K562 (cell line): ENCODE results near the gene ALDH3B2. TPM values are rescaled to one million over a fixed set of nuclear protein-coding genes. Genes with fewer than 3 reads are reported as not detected.

Source experiments
- CREB1 ChIP-seq, 2 experiments: sonication (generic) in 1 of 2; formaldehyde crosslinking in 1 of 2; IDR thresholded peaks; 2 replicates each; pipeline versions ENCODE4 v1.6.1 to v1.8.0; 2012 to 2022; ENCODE audit warnings: inconsistent platforms in 1 of 2, mild to moderate bottlenecking in 1 of 2, missing genetic modification reagents in 1 of 2, moderate library complexity in 1 of 2
- E2F3 ChIP-seq: fragments of 250-450 bp; sonication (Bioruptor Pico); IDR thresholded peaks from 2 replicates; pipeline ENCODE4 v1.4.0; 2020; ENCODE audit warnings: mild to moderate bottlenecking
- FOXP1 ChIP-seq: sonication (generic); formaldehyde crosslinking; IDR thresholded peaks from 2 replicates; pipeline ENCODE4 v1.8.0; 2022; ENCODE audit warnings: mild to moderate bottlenecking, missing genetic modification reagents
- GABPB1 ChIP-seq: sonication (generic); formaldehyde crosslinking; IDR thresholded peaks from 2 replicates; pipeline ENCODE4 v1.8.0; 2022; ENCODE audit warnings: mild to moderate bottlenecking, missing genetic modification reagents
- GATA2 ChIP-seq: sonication (generic); formaldehyde crosslinking; IDR thresholded peaks from 2 replicates; pipeline ENCODE4 v1.4.0; 2020; ENCODE audit warnings: mild to moderate bottlenecking, missing genetic modification reagents
- HSF4 ChIP-seq: fragments of 250-450 bp; sonication (Bioruptor Pico); IDR thresholded peaks from 2 replicates; pipeline ENCODE4 v2.1.2; 2022; ENCODE audit warnings: mild to moderate bottlenecking, moderate library complexity, borderline replicate concordance
- RHOXF2B ChIP-seq: fragments of 250-450 bp; sonication (Bioruptor Pico); conservative IDR thresholded peaks from 2 replicates; pipeline ENCODE4 v1.5.1; 2021
- TCF7 ChIP-seq: sonication (generic); IDR thresholded peaks from 2 replicates; pipeline ENCODE4 v1.6.1; 2016; ENCODE audit warnings: antibody characterized with exemption, borderline replicate concordance
- ZNF121 ChIP-seq: sonication (generic); formaldehyde crosslinking; conservative IDR thresholded peaks from 2 replicates; pipeline ENCODE4 v1.8.0; 2022; ENCODE audit warnings: missing genetic modification reagents
- ZNF140 ChIP-seq: fragments of 250-450 bp; sonication (Bioruptor Pico); IDR thresholded peaks from 2 replicates; pipeline ENCODE4 v1.8.0; 2021; ENCODE audit warnings: moderate library complexity, mild to moderate bottlenecking, inconsistent platforms
- ZNF316 ChIP-seq: fragments of 450-650 bp; IDR thresholded peaks from 2 replicates; pipeline ENCODE4 v1.6.1; 2016
- polyA plus RNA-seq, 8 experiments: library from polyadenylated mRNA; depleted of rRNA in 4 of 8; stranded (reverse) in 5 of 8; unstranded in 3 of 8; fragments of >200 nt; fragmentation: Nextera tagmentation in 2 of 8; fragmentation: Illumina TruSeq in 1 of 8; extraction: Ambion mirVana in 2 of 8; extraction: Trizol in 1 of 8; gene quantifications; 2 replicates each; pipeline versions ENCODE4 v1.2.1 to v1.2.3, GENCODE V29; 2011 to 2014; ENCODE audit warnings: inconsistent platforms in 1 of 8, missing spikeins in 1 of 8
- total RNA-seq, 7 experiments: library from RNA; depleted of rRNA in 6 of 7; stranded (reverse); fragments of >200 nt in 6 of 7; fragmentation: Illumina TruSeq in 2 of 7; extraction: Trizol in 2 of 7; gene quantifications; 2 replicates each; pipeline versions ENCODE4 v1.2.1 to v1.2.3, GENCODE V29; 2011 to 2021; ENCODE audit warnings: low replicate concordance in 1 of 7
- TF ChIP-seq, protein P1 (sequence below): sonication (generic); formaldehyde crosslinking; IDR thresholded peaks from 2 replicates; pipeline ENCODE4 v1.8.0; 2022; ENCODE audit warnings: mild to moderate bottlenecking, missing genetic modification reagents
- TF ChIP-seq, protein P2 (sequence below): fragments of 200-800 bp; sonication (Bioruptor generic); IDR thresholded peaks from 2 replicates; pipeline ENCODE4 v1.6.1; 2016; ENCODE audit warnings: missing genetic modification characterization, missing compliant biosample characterization
- TF ChIP-seq, protein P3 (sequence below): IDR thresholded peaks from 2 replicates; pipeline ENCODE4 v1.6.1; 2011; ENCODE audit warnings: borderline replicate concordance, low read depth, mild to moderate bottlenecking, moderate library complexity, low read length; ENCODE audit not compliant: insufficient read depth, poor library complexity, severe bottlenecking

Gene ALDH3B2
- total and polyA plus RNA-seq, 9 of the 15 experiments (the other 6 are each of a cell fraction or from before 2014, with no cell fraction given), result not detected

DNA sequence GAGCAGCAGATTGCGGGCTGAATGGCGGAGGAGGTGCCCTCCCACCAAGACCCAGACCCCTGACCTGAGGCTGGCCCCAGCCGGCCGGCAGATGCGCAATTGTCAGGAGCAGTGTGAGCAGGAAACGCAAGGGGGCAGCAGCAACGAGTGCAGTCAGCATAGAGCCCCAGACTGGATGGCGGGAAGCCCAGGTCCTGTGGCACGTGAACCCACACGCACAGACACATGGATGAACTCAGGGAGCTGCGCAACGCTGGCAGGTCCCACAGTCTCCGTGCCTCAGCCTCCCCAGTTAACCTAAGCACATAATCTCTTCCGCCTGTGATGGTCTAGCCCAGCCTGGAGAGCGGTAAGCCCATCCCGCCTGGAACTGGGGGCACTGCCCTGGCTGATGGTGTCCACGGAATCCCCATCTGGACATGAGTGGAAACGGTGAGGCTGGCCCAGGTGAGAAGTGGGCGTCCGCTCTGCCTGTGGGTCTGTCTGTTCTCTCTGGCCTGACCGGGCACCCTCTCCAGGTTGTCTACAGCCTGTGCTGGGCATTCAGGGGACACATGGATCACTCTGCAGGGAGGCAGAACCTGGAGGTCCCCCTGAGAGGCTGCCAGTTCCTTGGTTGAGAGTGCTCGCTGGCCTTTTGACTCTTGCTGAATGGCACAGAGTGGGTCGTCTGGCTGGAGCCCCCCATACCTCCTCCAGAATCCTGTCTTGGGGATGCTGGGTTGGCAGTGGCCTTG, 34.2 kb downstream of the ALDH3B2 start (continued):
- TF ChIP-seq, protein P1, sequence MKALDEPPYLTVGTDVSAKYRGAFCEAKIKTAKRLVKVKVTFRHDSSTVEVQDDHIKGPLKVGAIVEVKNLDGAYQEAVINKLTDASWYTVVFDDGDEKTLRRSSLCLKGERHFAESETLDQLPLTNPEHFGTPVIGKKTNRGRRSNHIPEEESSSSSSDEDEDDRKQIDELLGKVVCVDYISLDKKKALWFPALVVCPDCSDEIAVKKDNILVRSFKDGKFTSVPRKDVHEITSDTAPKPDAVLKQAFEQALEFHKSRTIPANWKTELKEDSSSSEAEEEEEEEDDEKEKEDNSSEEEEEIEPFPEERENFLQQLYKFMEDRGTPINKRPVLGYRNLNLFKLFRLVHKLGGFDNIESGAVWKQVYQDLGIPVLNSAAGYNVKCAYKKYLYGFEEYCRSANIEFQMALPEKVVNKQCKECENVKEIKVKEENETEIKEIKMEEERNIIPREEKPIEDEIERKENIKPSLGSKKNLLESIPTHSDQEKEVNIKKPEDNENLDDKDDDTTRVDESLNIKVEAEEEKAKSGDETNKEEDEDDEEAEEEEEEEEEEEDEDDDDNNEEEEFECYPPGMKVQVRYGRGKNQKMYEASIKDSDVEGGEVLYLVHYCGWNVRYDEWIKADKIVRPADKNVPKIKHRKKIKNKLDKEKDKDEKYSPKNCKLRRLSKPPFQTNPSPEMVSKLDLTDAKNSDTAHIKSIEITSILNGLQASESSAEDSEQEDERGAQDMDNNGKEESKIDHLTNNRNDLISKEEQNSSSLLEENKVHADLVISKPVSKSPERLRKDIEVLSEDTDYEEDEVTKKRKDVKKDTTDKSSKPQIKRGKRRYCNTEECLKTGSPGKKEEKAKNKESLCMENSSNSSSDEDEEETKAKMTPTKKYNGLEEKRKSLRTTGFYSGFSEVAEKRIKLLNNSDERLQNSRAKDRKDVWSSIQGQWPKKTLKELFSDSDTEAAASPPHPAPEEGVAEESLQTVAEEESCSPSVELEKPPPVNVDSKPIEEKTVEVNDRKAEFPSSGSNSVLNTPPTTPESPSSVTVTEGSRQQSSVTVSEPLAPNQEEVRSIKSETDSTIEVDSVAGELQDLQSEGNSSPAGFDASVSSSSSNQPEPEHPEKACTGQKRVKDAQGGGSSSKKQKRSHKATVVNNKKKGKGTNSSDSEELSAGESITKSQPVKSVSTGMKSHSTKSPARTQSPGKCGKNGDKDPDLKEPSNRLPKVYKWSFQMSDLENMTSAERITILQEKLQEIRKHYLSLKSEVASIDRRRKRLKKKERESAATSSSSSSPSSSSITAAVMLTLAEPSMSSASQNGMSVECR (CRISPR knock-in tag), result no peak
- TF ChIP-seq HSF4 (CRISPR knock-in tag) (no peak), E2F3 (0 out of 2 replicates have a peak, but pooled peaks have one; percentile 36), ZNF140 (CRISPR knock-in tag) (no peak), RHOXF2B (CRISPR knock-in tag) (no peak), GATA2 (CRISPR knock-in tag) (no peak), ZNF121 (CRISPR knock-in tag) (no peak), FOXP1 (peak; percentile 91; the same call in 1 of the 2 replicates), ZNF316 (no peak), CREB1 (IDR thresholded peaks at IDR 0.05) (no peak), CREB1 (CRISPR knock-in tag; IDR thresholded peaks at IDR 0.05) (peak; percentile 61; the same call in 1 of the 2 replicates), GABPB1 (CRISPR knock-in tag) (0 out of 2 replicates have a peak, but pooled peaks have one; percentile 31), TCF7 (0 out of 2 replicates have a peak, but pooled peaks have one; percentile 25)
- TF ChIP-seq, protein P2, sequence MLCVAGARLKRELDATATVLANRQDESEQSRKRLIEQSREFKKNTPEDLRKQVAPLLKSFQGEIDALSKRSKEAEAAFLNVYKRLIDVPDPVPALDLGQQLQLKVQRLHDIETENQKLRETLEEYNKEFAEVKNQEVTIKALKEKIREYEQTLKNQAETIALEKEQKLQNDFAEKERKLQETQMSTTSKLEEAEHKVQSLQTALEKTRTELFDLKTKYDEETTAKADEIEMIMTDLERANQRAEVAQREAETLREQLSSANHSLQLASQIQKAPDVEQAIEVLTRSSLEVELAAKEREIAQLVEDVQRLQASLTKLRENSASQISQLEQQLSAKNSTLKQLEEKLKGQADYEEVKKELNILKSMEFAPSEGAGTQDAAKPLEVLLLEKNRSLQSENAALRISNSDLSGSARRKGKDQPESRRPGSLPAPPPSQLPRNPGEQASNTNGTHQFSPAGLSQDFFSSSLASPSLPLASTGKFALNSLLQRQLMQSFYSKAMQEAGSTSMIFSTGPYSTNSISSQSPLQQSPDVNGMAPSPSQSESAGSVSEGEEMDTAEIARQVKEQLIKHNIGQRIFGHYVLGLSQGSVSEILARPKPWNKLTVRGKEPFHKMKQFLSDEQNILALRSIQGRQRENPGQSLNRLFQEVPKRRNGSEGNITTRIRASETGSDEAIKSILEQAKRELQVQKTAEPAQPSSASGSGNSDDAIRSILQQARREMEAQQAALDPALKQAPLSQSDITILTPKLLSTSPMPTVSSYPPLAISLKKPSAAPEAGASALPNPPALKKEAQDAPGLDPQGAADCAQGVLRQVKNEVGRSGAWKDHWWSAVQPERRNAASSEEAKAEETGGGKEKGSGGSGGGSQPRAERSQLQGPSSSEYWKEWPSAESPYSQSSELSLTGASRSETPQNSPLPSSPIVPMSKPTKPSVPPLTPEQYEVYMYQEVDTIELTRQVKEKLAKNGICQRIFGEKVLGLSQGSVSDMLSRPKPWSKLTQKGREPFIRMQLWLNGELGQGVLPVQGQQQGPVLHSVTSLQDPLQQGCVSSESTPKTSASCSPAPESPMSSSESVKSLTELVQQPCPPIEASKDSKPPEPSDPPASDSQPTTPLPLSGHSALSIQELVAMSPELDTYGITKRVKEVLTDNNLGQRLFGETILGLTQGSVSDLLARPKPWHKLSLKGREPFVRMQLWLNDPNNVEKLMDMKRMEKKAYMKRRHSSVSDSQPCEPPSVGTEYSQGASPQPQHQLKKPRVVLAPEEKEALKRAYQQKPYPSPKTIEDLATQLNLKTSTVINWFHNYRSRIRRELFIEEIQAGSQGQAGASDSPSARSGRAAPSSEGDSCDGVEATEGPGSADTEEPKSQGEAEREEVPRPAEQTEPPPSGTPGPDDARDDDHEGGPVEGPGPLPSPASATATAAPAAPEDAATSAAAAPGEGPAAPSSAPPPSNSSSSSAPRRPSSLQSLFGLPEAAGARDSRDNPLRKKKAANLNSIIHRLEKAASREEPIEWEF, result no peak
- TF ChIP-seq, protein P3, sequence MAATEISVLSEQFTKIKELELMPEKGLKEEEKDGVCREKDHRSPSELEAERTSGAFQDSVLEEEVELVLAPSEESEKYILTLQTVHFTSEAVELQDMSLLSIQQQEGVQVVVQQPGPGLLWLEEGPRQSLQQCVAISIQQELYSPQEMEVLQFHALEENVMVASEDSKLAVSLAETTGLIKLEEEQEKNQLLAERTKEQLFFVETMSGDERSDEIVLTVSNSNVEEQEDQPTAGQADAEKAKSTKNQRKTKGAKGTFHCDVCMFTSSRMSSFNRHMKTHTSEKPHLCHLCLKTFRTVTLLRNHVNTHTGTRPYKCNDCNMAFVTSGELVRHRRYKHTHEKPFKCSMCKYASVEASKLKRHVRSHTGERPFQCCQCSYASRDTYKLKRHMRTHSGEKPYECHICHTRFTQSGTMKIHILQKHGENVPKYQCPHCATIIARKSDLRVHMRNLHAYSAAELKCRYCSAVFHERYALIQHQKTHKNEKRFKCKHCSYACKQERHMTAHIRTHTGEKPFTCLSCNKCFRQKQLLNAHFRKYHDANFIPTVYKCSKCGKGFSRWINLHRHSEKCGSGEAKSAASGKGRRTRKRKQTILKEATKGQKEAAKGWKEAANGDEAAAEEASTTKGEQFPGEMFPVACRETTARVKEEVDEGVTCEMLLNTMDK, result peak; percentile 86
